IMR-90 (cell line): ENCODE results near the gene KCNK15. TPM values are rescaled to one million over a fixed set of nuclear protein-coding genes. Genes with fewer than 3 reads are reported as not detected.

Experiments used
- ATAC-seq: fragments of 200-7000 bp; cut with Tn5 transposase; 2 replicates; pipeline ENCODE4 v1.9.1; 2020; ENCODE audit warnings: low read depth, mild to moderate bottlenecking, moderate library complexity
- BruUV-seq: library from RNA; stranded (reverse); fragments of 400-500 nt; replicated peaks from 2 replicates; lab custom pipeline; 2021; lab: Mats Ljungman, UMichigan
- CTCF ChIA-PET: fragments of 300-600 bp; formaldehyde crosslinking; extraction: SDS; loops from one replicate; lab custom pipeline; 2021; ENCODE audit warnings: antibody characterized with exemption; lab: Yijun Ruan, JAX
- POLR2A ChIA-PET: fragments of 300-600 bp; sonication (Branson Sonifier 250); formaldehyde crosslinking; loops from one replicate; lab custom pipeline; 2022; ENCODE audit warnings: antibody characterized with exemption; ENCODE audit not compliant: unreplicated experiment; lab: Charles Lee
- DNase-seq: peaks from one replicate; pipeline ENCODE4 v3.0.0; 2013
- H2AFZ ChIP-seq: replicated peaks from 2 replicates; pipeline ENCODE3; 2013; ENCODE audit warnings: low read length, mild to moderate bottlenecking; ENCODE audit not compliant: poor library complexity
- H2AK5ac ChIP-seq: 2 replicates; pipeline ENCODE4 v1.6.1; 2013; ENCODE audit warnings: low read depth, low read length, inconsistent platforms
- H2AK9ac ChIP-seq: replicated peaks from 2 replicates; pipeline ENCODE3; 2013; ENCODE audit warnings: mild to moderate bottlenecking, low read depth, low read length, moderate library complexity; ENCODE audit not compliant: poor library complexity
- H2BK120ac ChIP-seq: 2 replicates; pipeline ENCODE4 v1.6.1; 2013; ENCODE audit warnings: low read depth, low read length, inconsistent platforms
- H2BK15ac ChIP-seq: 3 replicates; pipeline ENCODE4 v1.6.1; 2013; ENCODE audit warnings: low read depth, low read length, inconsistent platforms
- H2BK20ac ChIP-seq: 2 replicates; pipeline ENCODE4 v1.6.1; 2013; ENCODE audit warnings: low read depth, mild to moderate bottlenecking, inconsistent platforms, low read length, moderate library complexity
- H2BK5ac ChIP-seq: 2 replicates; pipeline ENCODE4 v1.6.1; 2013; ENCODE audit warnings: mild to moderate bottlenecking, low read depth, low read length, inconsistent platforms; ENCODE audit not compliant: poor library complexity, severe bottlenecking
- H3K14ac ChIP-seq: replicated peaks from 2 replicates; pipeline ENCODE4 v1.6.1; 2013; ENCODE audit warnings: low read depth, low read length, inconsistent platforms
- H3K18ac ChIP-seq: 2 replicates; pipeline ENCODE4 v1.6.1; 2013; ENCODE audit warnings: low read depth, low read length, control low read depth
- H3K23ac ChIP-seq: 2 replicates; pipeline ENCODE4 v1.6.1; 2013; ENCODE audit warnings: low read depth, low read length, inconsistent platforms
- H3K27ac ChIP-seq: 2 replicates; pipeline ENCODE4 v1.5.1; 2013; ENCODE audit warnings: mild to moderate bottlenecking, control low read depth, low read length; ENCODE audit not compliant: insufficient read depth
- H3K27me3 ChIP-seq: 2 replicates; pipeline ENCODE4 v1.6.1; 2013; ENCODE audit warnings: low read length; ENCODE audit not compliant: control insufficient read depth, insufficient read depth
- H3K36me3 ChIP-seq: 2 replicates; pipeline ENCODE4 v1.6.1; 2013; ENCODE audit warnings: low read length, mixed read lengths; ENCODE audit not compliant: control insufficient read depth, insufficient read depth
- H3K4ac ChIP-seq: 2 replicates; pipeline ENCODE4 v1.6.1; 2013; ENCODE audit warnings: low read depth, low read length, inconsistent platforms
- H3K4me1 ChIP-seq: 2 replicates; pipeline ENCODE4 v1.6.1; 2013; ENCODE audit warnings: low read length, mixed read lengths; ENCODE audit not compliant: control insufficient read depth, insufficient read depth
- H3K4me2 ChIP-seq: 2 replicates; pipeline ENCODE4 v1.6.1; 2013; ENCODE audit warnings: low read depth, mild to moderate bottlenecking, control low read depth, low read length, moderate library complexity
- H3K4me3 ChIP-seq: 2 replicates; pipeline ENCODE4 v1.5.1; 2013; ENCODE audit warnings: low read depth, mild to moderate bottlenecking, control low read depth, low read length, moderate library complexity; ENCODE audit not compliant: insufficient read depth
- H3K56ac ChIP-seq: 2 replicates; pipeline ENCODE4 v1.6.1; 2013; ENCODE audit warnings: low read length, inconsistent platforms; ENCODE audit not compliant: insufficient read depth; ENCODE audit errors: extremely low read depth
- H3K79me1 ChIP-seq, 2 experiments: 2 replicates each; pipeline ENCODE4 v1.6.1; 2013; ENCODE audit warnings: low read length in 2 of 2, inconsistent platforms in 1 of 2, low read depth in 1 of 2
- H3K9ac ChIP-seq: 2 replicates; pipeline ENCODE4 v1.6.1; 2013; ENCODE audit warnings: low read depth, low read length, control low read depth
- H3K9me1 ChIP-seq: 2 replicates; pipeline ENCODE4 v1.6.1; 2013; ENCODE audit warnings: low read length, inconsistent platforms; ENCODE audit not compliant: insufficient read depth
- H3K9me3 ChIP-seq: 2 replicates; pipeline ENCODE4 v1.6.1; 2013; ENCODE audit warnings: low read length; ENCODE audit not compliant: control insufficient read depth, insufficient read depth
- H4K20me1 ChIP-seq: 2 replicates; pipeline ENCODE4 v1.6.1; 2013; ENCODE audit warnings: low read length, inconsistent platforms; ENCODE audit not compliant: insufficient read depth
- H4K5ac ChIP-seq: 2 replicates; pipeline ENCODE4 v1.6.1; 2013; ENCODE audit warnings: mild to moderate bottlenecking, low read depth, low read length, control low read depth
- H4K8ac ChIP-seq, 2 experiments: 2 replicates each; pipeline ENCODE4 v1.6.1; 2013; ENCODE audit warnings: low read depth in 2 of 2, low read length in 2 of 2, control low read depth in 1 of 2, inconsistent platforms in 1 of 2
- H4K91ac ChIP-seq: 2 replicates; pipeline ENCODE4 v1.6.1; 2013; ENCODE audit warnings: low read depth, low read length, inconsistent platforms; ENCODE audit not compliant: insufficient read depth
- BHLHE40 ChIP-seq: fragments of 150-350 bp; IDR thresholded peaks from 2 replicates; pipeline ENCODE4 v1.6.1; 2016; ENCODE audit warnings: mild to moderate bottlenecking, low read depth, low read length
- CHD1 ChIP-seq: IDR thresholded peaks from 2 replicates; pipeline ENCODE4 v1.6.1; 2012; ENCODE audit warnings: low read depth, low read length, improper control_type of control experiment
- MAFK ChIP-seq: IDR thresholded peaks from 2 replicates; pipeline ENCODE4 v1.6.1; 2012; ENCODE audit warnings: low read depth, low read length, improper control_type of control experiment
- MAZ ChIP-seq: IDR thresholded peaks from 2 replicates; pipeline ENCODE4 v1.6.1; 2012; ENCODE audit warnings: low read depth, mild to moderate bottlenecking, low read length, improper control_type of control experiment, moderate library complexity, borderline replicate concordance
- NFE2L2 ChIP-seq: fragments of 150-350 bp; IDR thresholded peaks from 2 replicates; pipeline ENCODE4 v1.6.1; 2016; ENCODE audit warnings: low read depth, mild to moderate bottlenecking, low read length
- RCOR1 ChIP-seq: IDR thresholded peaks from 2 replicates; pipeline ENCODE4 v1.6.1; 2012; ENCODE audit warnings: mild to moderate bottlenecking, low read length, improper control_type of control experiment; ENCODE audit not compliant: insufficient replicate concordance
- RFX5 ChIP-seq: IDR thresholded peaks from 2 replicates; pipeline ENCODE4 v1.8.0; 2012; ENCODE audit warnings: low read depth, mild to moderate bottlenecking, low read length, moderate library complexity
- USF2 ChIP-seq: fragments of 150-350 bp; IDR thresholded peaks from 2 replicates; pipeline ENCODE4 v1.6.1; 2017; ENCODE audit warnings: mild to moderate bottlenecking, antibody characterized with exemption, low read length, low read depth
- WGBS, 2 experiments: methylation state at CpG; one replicate each; pipeline versions ENCODE4 v1.1.5 to v1.1.7; 2013; ENCODE audit warnings: missing lambda C conversion rate in 2 of 2; ENCODE audit not compliant: insufficient read length in 1 of 2; ENCODE audit errors: extremely low coverage in 2 of 2; 5-methylcytosine and 5-hydroxymethylcytosine counted together
- dilution Hi-C: fragments of 300-500 bp; cut with HindIII; formaldehyde crosslinking; loops from one replicate; pipeline ENCODE4 v1.14.3; 2018; ENCODE audit warnings: low sequenced_read_pairs; ENCODE audit not compliant: unreplicated experiment
- in situ Hi-C: fragments of 300-500 bp; cut with MboI; formaldehyde crosslinking; loops from 3 replicates; pipeline ENCODE4 v1.14.3; 2019; ENCODE audit warnings: low sequenced_read_pairs, inconsistent platforms, mixed read lengths
- intact Hi-C: fragments of 100-400 bp; cut with micrococcal nuclease; formaldehyde crosslinking; loops from 2 replicates; pipeline ENCODE4 v1.10.0; 2022
- polyA plus RNA-seq, 3 experiments: library from polyadenylated mRNA; depleted of rRNA; stranded (reverse); fragments of >200 nt; gene quantifications; 2 replicates each; pipeline ENCODE4 v1.2.3, GENCODE V29; 2012; ENCODE audit warnings: low replicate concordance in 1 of 3
- total RNA-seq: library from RNA; depleted of rRNA; stranded (reverse); fragments of >200 nt; gene quantifications from 2 replicates; pipeline ENCODE4 v1.2.3, GENCODE V29; 2012
- TF ChIP-seq, protein P1 (sequence below): fragments of 150-350 bp; IDR thresholded peaks from 2 replicates; pipeline ENCODE4 v1.6.1; 2016; ENCODE audit warnings: low read depth, mild to moderate bottlenecking, low read length, moderate library complexity, borderline replicate concordance

The KCNK15 gene
- total and polyA plus RNA-seq, 2 of the 4 experiments (the other 2 are of a cell fraction): not detected

DNA sequence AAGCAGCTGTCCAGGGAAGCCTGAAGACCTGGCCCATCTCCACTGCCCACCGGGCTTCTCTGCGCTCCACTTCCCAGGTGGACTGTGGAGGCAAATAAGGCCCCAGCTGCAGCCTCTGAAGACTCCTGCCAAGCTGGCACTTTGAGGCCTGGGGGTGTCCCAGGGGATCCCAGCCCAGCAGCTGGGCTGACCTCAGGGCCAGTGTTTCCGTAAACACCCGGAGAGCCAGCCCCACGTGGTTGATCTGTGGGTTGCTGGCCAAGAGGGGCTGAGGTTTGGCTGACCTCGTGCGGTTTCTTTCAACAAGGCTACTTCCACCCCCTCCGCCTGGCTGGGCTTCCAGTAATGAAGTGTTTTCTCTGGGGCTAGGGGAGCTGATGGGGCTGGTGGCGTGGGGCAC is 42.9 kb upstream of the KCNK15 start (continued):
- TF ChIP-seq BHLHE40: peak; percentile 51

DNA sequence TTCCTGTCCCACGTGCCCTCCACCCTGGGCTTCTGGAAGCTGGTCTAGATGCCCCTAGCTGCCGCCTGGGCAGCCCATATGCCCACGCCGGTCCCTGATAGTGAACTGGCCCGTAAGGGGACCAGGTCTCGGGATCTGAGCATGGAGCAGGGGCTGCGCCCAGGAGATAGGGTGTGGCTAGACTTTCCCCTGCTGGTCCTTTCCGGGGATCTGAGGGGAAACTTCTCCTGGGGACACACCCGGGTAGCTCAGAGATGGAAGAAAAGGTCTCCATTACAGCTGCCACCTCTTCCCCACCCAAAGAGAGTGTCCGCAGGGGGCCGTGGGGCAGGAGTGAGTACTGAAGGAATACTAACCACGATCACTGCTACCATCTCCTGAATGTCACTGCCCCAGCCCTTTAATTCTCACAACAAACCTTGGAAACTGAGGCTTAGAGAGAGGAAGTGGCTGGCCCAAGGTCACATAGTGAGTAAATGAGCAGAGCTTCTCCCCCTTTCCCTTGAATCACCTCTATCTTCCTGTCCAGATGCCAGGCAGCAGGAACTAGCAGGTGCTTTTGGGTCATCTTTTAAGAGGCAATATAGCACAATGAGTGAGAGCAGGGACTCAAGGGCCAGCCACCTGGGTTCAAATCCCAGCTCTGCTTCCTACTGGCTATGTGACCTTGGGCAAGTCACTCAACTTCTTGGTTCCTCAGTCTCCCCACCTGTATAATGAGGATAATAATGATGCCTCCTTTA is 42.3 kb upstream of the KCNK15 start:
- peak; percentile 7; the same call in 1 of the 2 replicates for ATAC-seq
- Histone ChIP-seq H2AFZ (peak overlapping the region; percentile 56), H4K20me1 (no peaks in the 10 kb centered on the region), H2AK9ac (peak overlapping the region; percentile 80), H3K9me1 (peaks cover 8% of the 10 kb centered on the region; the same call in 1 of the 2 replicates), H3K4me1 (peaks cover 45% of the 10 kb centered on the region), H3K79me1 (no peaks in the 10 kb centered on the region), H4K91ac (no peak overlapping the region; the same call in 1 of the 2 replicates), H2BK120ac (peak overlapping the region; percentile 30), H2AK5ac (peak overlapping the region; percentile 93; the same call in 1 of the 2 replicates), H3K36me3 (no peaks in the 10 kb centered on the region), H4K5ac (peak overlapping the region; percentile 50; the same call in 1 of the 2 replicates), H3K18ac (peak overlapping the region; percentile 19; the same call in 1 of the 2 replicates), H3K23ac (no peak overlapping the region), H2BK15ac (no peak overlapping the region; the same call in 2 of the 3 replicates), H3K4me2 (no peak overlapping the region; the same call in 1 of the 2 replicates), H3K56ac (no peak overlapping the region), H3K27ac (peak overlapping the region; percentile 15; the same call in 1 of the 2 replicates), H3K14ac (0 out of 2 replicates have a peak overlapping the region, but pooled peaks have one; percentile 6), H3K4ac (peak overlapping the region; percentile 81), H3K9ac (no peak overlapping the region), H2BK20ac (peak overlapping the region; percentile 21; the same call in 1 of the 2 replicates), H4K8ac (peak overlapping the region in 1 of 2 experiments; percentile 77; a peak in 1 of 4 replicates), H3K27me3 (peaks cover 3% of the 10 kb centered on the region; the same call in 1 of the 2 replicates), H3K9me3 (no peaks in the 10 kb centered on the region), H3K4me3 (no peak overlapping the region), H2BK5ac (no peak overlapping the region)
- TF ChIP-seq CHD1: no peak
- TF ChIP-seq RFX5: no peak
- no peak for TF ChIP-seq BHLHE40
- TF ChIP-seq MAFK: no peak
- TF ChIP-seq, protein P1, sequence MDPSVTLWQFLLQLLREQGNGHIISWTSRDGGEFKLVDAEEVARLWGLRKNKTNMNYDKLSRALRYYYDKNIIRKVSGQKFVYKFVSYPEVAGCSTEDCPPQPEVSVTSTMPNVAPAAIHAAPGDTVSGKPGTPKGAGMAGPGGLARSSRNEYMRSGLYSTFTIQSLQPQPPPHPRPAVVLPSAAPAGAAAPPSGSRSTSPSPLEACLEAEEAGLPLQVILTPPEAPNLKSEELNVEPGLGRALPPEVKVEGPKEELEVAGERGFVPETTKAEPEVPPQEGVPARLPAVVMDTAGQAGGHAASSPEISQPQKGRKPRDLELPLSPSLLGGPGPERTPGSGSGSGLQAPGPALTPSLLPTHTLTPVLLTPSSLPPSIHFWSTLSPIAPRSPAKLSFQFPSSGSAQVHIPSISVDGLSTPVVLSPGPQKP: no peak
- no peak for TF ChIP-seq USF2
- no peak for TF ChIP-seq RCOR1
- TF ChIP-seq NFE2L2: no peak
- no peak for TF ChIP-seq MAZ
- intact Hi-C loops (no loop called here), dilution Hi-C loops (no loop called here), in situ Hi-C loops (no loop called here)
- no CpG with 5 or more reads among the region's 12 CpGs for WGBS, 2 experiments
- DNase-seq: no peak
- ChIA-PET POLR2A (no interaction called here), CTCF (interaction anchor here (0.8 to 3.8 kb wide), 3 partner anchors 9 to 32 kb away, joined by 3 to 12 read pairs (median 3); no protein-coding TSS in a partner anchor)
- BruUV-seq: no TSS peak
